Uterus (tissue), 2 donors: ENCODE results near the gene ADCY2.

Experiments used
- POLR2A ChIP-seq, 2 donors: fragments of 450-650 bp; IDR thresholded peaks; one replicate each; pipeline ENCODE4 v1.6.1; 2016; ENCODE audit warnings: antibody characterized with exemption in 2 of 2, mild to moderate bottlenecking in 1 of 2, moderate library complexity in 1 of 2
- TF ChIP-seq, protein P1 (sequence below), 4 experiments: fragments of 200-600 bp in 2 of 4; fragments of 450-650 bp in 2 of 4; sonication (generic) in 2 of 4; IDR thresholded peaks; one replicate each; pipeline ENCODE4 v1.5.1; 2016 to 2019; ENCODE audit warnings: antibody characterized with exemption in 4 of 4, mild to moderate bottlenecking in 2 of 4, moderate library complexity in 1 of 4

GRCh38 chr5:7667216-7667767, 271.4 kb downstream of the ADCY2 start:
- TF ChIP-seq, protein P1, sequence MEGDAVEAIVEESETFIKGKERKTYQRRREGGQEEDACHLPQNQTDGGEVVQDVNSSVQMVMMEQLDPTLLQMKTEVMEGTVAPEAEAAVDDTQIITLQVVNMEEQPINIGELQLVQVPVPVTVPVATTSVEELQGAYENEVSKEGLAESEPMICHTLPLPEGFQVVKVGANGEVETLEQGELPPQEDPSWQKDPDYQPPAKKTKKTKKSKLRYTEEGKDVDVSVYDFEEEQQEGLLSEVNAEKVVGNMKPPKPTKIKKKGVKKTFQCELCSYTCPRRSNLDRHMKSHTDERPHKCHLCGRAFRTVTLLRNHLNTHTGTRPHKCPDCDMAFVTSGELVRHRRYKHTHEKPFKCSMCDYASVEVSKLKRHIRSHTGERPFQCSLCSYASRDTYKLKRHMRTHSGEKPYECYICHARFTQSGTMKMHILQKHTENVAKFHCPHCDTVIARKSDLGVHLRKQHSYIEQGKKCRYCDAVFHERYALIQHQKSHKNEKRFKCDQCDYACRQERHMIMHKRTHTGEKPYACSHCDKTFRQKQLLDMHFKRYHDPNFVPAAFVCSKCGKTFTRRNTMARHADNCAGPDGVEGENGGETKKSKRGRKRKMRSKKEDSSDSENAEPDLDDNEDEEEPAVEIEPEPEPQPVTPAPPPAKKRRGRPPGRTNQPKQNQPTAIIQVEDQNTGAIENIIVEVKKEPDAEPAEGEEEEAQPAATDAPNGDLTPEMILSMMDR (IDR thresholded peaks at IDR 0.05): no peak
- TF ChIP-seq POLR2A (IDR thresholded peaks at IDR 0.05): no peak
